Fibroblast of peridontal ligament (primary cell): ENCODE results near the gene IPO8.
A peak's percentile ranks its signal among the peaks of the same experiment; 100 is the strongest.
"Not testable (repeated sequence)": the region's sequence is repeated elsewhere in the genome, so short reads cannot be mapped to it uniquely, and the experiment has no call there.

Experiments used
- DNase-seq: peaks from one replicate; pipeline ENCODE4 v3.0.0-alpha.2; 2010; ENCODE audit errors: extremely low read depth

IPO8 gene

GRCh38 chr12:30610718-30611117, 85.0 kb downstream of the IPO8 start:
- DNase-seq = no peak

- DNase-seq = not testable (repeated sequence)
These were observed 85.8 kb downstream of the IPO8 start for GRCh38 chr12:30609819-30610218.

GRCh38 chr12:30604302-30604701, 91.4 kb downstream of the IPO8 start:
- peak; percentile 7 for DNase-seq

- no peak for DNase-seq
These were observed 92.5 kb downstream of the IPO8 start for GRCh38 chr12:30603129-30603528.

- DNase-seq = no peak
These were observed 93.0 kb downstream of the IPO8 start for GRCh38 chr12:30602678-30603077.

- no peak for DNase-seq
These were observed 96.1 kb downstream of the IPO8 start for GRCh38 chr12:30599608-30600007.

GRCh38 chr12:30598889-30599288, 96.8 kb downstream of the IPO8 start:
- no peak for DNase-seq

GRCh38 chr12:30595742-30596141, 99.9 kb downstream of the IPO8 start:
- no peak for DNase-seq

GRCh38 chr12:30594509-30594908, 101.2 kb downstream of the IPO8 start:
- no peak for DNase-seq

- DNase-seq = not testable (repeated sequence)
These were observed 107.1 kb downstream of the IPO8 start for GRCh38 chr12:30588572-30588971.

GRCh38 chr12:30587782-30588181, 107.9 kb downstream of the IPO8 start:
- no peak for DNase-seq

- no peak for DNase-seq
These were observed 109.8 kb downstream of the IPO8 start for GRCh38 chr12:30585877-30586276.

GRCh38 chr12:30582943-30583342, 112.7 kb downstream of the IPO8 start:
- DNase-seq = no peak

GRCh38 chr12:30580344-30580743, 115.3 kb downstream of the IPO8 start:
- no peak for DNase-seq
